Osteoblast (primary cell): ENCODE measurements around the gene OR12D1. TPM values are rescaled to one million over a fixed set of nuclear protein-coding genes. Genes with fewer than 3 reads are reported as not detected.
"Not testable (repeated sequence)": the region's sequence is repeated elsewhere in the genome, so short reads cannot be mapped to it uniquely, and the experiment has no call there.

Experiments
- DNase-seq: peaks from one replicate; pipeline ENCODE4 v3.0.0; 2011; ENCODE audit warnings: low spot score, mixed read lengths; ENCODE audit not compliant: insufficient read length; ENCODE audit errors: missing footprints
- H2AFZ ChIP-seq: 2 replicates; pipeline ENCODE4 v1.6.0; 2011; ENCODE audit warnings: mild to moderate bottlenecking, low read length
- H3K27ac ChIP-seq: 2 replicates; pipeline ENCODE4 v1.5.1; 2011; ENCODE audit warnings: mild to moderate bottlenecking, low read depth, low read length, moderate library complexity
- H3K27me3 ChIP-seq: 2 replicates; pipeline ENCODE4 v1.6.0; 2012; ENCODE audit warnings: mild to moderate bottlenecking, control low read depth, inconsistent platforms, low read length, moderate library complexity; ENCODE audit not compliant: insufficient read depth
- H3K36me3 ChIP-seq: 2 replicates; pipeline ENCODE4 v1.5.1; 2011; ENCODE audit warnings: mild to moderate bottlenecking, low read length, control low read depth, moderate library complexity; ENCODE audit not compliant: insufficient read depth
- H3K4me1 ChIP-seq: 2 replicates; pipeline ENCODE4 v1.5.1; 2011; ENCODE audit warnings: mild to moderate bottlenecking, low read length, control low read depth, moderate library complexity; ENCODE audit not compliant: insufficient read depth
- H3K4me2 ChIP-seq: 2 replicates; pipeline ENCODE4 v1.6.0; 2011; ENCODE audit warnings: mild to moderate bottlenecking, low read length; ENCODE audit not compliant: insufficient read depth
- H3K4me3 ChIP-seq: fragments of 200-600 bp; sonication (generic); 3 replicates; pipeline ENCODE4 v1.5.1; 2012; ENCODE audit warnings: mild to moderate bottlenecking, low read length, inconsistent platforms; ENCODE audit not compliant: insufficient read depth
- H3K79me2 ChIP-seq: 2 replicates; pipeline ENCODE4 v1.6.0; 2012; ENCODE audit warnings: mild to moderate bottlenecking, low read length, control low read depth, inconsistent platforms; ENCODE audit not compliant: insufficient read depth
- H3K9me3 ChIP-seq: 2 replicates; pipeline ENCODE4 v1.5.1; 2011; ENCODE audit warnings: low read depth, low read length, control low read depth
- H4K20me1 ChIP-seq: 2 replicates; pipeline ENCODE4 v1.6.0; 2012; ENCODE audit warnings: mild to moderate bottlenecking, low read length, control low read depth; ENCODE audit not compliant: insufficient read depth
- total RNA-seq: library from RNA; depleted of rRNA; stranded (reverse); fragments of >200 nt; gene quantifications from 2 replicates; pipeline ENCODE4 v1.2.3, GENCODE V29; 2012
- TF ChIP-seq, protein P1 (sequence below): IDR thresholded peaks from 2 replicates; pipeline ENCODE4 v1.5.1; 2011; ENCODE audit warnings: mild to moderate bottlenecking, low read depth, low read length, moderate library complexity; ENCODE audit errors: extremely low read depth

OR12D1 gene
- total RNA-seq, 1 donor: not detected

DNA sequence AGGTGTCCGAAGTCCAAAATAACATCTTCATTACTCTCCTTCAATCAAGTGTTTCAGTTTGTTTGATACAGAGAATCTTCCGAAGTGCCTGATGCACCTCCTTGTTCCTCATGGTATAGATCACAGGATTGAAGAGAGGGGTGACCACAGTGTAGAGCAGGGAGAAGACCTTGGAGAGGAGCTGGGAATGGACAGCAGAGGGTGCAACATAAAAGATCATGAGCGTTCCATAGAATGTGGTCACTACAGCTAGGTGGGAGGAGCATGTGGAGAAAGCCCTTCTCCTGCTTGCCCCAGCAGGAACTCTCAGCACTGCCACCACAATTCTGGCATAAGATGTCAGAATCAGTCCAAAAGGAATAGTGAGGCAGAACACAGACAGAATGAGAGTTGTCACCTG lies 11.9 kb downstream of the OR12D1 start:
- Histone ChIP-seq H3K9me3 (no peaks in the 10 kb centered on the region), H3K4me2 (no peak overlapping the region), H4K20me1 (no peaks in the 10 kb centered on the region), H3K79me2 (no peaks in the 10 kb centered on the region), H2AFZ (no peak overlapping the region), H3K27me3 (no peaks in the 10 kb centered on the region), H3K4me1 (no peaks in the 10 kb centered on the region), H3K4me3 (no peak overlapping the region), H3K36me3 (no peaks in the 10 kb centered on the region), H3K27ac (no peak overlapping the region)
- TF ChIP-seq, protein P1, sequence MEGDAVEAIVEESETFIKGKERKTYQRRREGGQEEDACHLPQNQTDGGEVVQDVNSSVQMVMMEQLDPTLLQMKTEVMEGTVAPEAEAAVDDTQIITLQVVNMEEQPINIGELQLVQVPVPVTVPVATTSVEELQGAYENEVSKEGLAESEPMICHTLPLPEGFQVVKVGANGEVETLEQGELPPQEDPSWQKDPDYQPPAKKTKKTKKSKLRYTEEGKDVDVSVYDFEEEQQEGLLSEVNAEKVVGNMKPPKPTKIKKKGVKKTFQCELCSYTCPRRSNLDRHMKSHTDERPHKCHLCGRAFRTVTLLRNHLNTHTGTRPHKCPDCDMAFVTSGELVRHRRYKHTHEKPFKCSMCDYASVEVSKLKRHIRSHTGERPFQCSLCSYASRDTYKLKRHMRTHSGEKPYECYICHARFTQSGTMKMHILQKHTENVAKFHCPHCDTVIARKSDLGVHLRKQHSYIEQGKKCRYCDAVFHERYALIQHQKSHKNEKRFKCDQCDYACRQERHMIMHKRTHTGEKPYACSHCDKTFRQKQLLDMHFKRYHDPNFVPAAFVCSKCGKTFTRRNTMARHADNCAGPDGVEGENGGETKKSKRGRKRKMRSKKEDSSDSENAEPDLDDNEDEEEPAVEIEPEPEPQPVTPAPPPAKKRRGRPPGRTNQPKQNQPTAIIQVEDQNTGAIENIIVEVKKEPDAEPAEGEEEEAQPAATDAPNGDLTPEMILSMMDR: no peak
- no peak for DNase-seq

DNA sequence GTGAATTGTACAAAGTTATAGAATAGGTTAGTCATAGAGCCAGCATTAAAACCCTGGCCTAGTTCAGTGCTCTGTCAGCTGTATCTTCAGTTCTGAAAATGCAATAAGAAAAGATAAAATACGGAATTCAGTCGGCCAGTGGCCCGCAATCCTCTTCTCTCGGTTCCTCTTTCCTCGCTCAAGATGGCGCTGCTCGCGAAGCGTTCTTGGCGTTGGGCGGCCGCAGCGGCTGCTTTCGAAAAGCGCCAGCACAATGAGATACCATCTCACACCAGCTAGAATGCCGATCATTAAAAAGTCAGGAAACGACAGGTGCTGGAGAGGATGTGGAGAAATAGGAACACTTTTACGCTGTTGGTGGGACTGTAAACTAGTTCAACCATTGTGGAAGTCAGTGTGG lies 22.0 kb downstream of the OR12D1 start:
- H3K4me3 ChIP-seq, H2AFZ ChIP-seq, H3K4me1 ChIP-seq, H3K9me3 ChIP-seq, H3K4me2 ChIP-seq, H3K36me3 ChIP-seq, H3K27me3 ChIP-seq, H4K20me1 ChIP-seq, H3K79me2 ChIP-seq, DNase-seq, H3K27ac ChIP-seq: not testable (repeated sequence)

DNA sequence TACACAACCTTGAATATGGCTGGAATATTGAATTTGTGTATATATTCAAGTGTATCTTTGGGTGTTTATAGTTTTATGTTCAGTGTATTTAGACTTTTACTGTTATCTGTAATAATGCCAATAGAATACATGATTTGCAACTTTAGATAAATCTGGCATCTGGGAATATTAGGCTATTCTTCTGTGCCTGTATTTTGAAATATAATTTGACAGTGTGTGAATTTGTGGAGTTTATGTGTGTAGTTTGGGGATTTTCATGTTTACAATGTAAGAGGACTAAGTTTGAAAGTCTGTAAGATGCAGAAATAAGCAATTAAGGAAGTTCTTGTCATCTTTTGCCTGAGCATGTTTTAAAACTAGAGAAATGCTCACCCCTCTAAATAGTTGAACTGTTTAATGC lies 24.3 kb downstream of the OR12D1 start, which contains the start of gene OR10C1:
TSS of gene OR10C1 (plus strand) at position 301 of the 400 bp plus-strand sequence. CDS start 710 bp downstream, outside the sequence.
- no peak for DNase-seq
- H3K79me2 ChIP-seq: no peaks in the 10 kb centered on the region
- no peak within 1 kb of the TSS for H2AFZ ChIP-seq
- no peaks in the 10 kb centered on the region for H3K27me3 ChIP-seq
- no peaks in the 10 kb centered on the region for H3K4me1 ChIP-seq
- no peak within 1 kb of the TSS for H3K4me2 ChIP-seq
- H3K4me3 ChIP-seq: no peak within 1 kb of the TSS
- H3K9me3 ChIP-seq: no peaks in the 10 kb centered on the region
- TF ChIP-seq, protein P1: no peak
- no peaks in the 10 kb centered on the region for H4K20me1 ChIP-seq
- H3K27ac ChIP-seq: no peak within 1 kb of the TSS
- H3K36me3 ChIP-seq: no peaks in the 10 kb centered on the region

DNA sequence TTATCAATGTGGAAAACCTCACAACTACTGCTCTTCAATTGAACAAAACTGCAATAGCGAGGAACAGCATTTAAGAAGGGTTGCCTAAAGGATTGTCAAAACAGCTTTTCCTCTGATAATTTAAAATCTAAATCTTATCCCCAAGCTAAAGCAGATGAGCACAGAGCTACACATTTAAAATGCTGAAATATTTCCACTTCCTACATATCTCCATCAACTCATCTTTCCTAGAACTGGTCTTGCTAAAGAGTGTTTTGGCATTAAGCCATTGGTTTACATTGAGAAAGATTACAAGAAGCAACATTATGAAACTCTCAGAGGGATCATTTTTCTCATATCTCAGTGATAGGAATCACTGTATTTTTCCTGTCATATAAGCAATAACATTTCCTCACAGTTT lies 28.0 kb downstream of the OR12D1 start:
- Histone ChIP-seq H3K36me3 (no peaks in the 10 kb centered on the region), H4K20me1 (no peaks in the 10 kb centered on the region), H2AFZ (no peak overlapping the region), H3K4me2 (no peak overlapping the region), H3K4me1 (no peaks in the 10 kb centered on the region), H3K79me2 (no peaks in the 10 kb centered on the region), H3K4me3 (no peak overlapping the region), H3K27me3 (no peaks in the 10 kb centered on the region), H3K27ac (no peak overlapping the region), H3K9me3 (no peaks in the 10 kb centered on the region)
- TF ChIP-seq, protein P1: no peak
- DNase-seq: no peak

DNA sequence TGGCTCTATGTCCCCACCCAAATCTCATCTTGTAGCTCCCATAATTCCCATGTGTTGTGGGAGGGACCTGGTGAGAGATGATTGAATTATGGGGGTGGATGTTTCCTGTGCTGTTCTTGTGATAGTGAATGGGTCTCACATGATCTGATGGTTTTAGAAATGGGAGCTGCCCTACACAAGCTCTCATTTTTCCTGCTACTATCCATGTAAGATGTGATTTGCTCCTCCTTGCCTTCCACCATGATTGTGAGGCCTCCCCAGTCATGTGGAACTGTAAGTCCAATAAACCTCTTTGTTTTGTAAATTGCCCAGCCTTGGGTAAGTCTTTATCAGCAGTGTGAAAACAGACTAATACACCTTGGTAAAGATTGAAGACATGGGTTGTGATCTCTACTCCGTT lies 29.3 kb downstream of the OR12D1 start:
- H3K4me1 ChIP-seq, H3K27me3 ChIP-seq, H3K4me3 ChIP-seq, H4K20me1 ChIP-seq, H3K27ac ChIP-seq, H3K79me2 ChIP-seq, DNase-seq, H3K4me2 ChIP-seq, H2AFZ ChIP-seq, H3K36me3 ChIP-seq, H3K9me3 ChIP-seq: not testable (repeated sequence)
